Stimulated activated CD4-positive, alpha-beta T cell treated with anti-CD3 and anti-CD28 coated beads, Interleukin-2, amount 100 ng/mL, for 4 hours (primary cell): ENCODE measurements around the gene VIL1.

Experiments
- DNase-seq: peaks from one replicate; pipeline ENCODE4 v3.0.0-alpha.2; 2020; ENCODE audit warnings: low read depth

Gene VIL1

GRCh38 chr2:218418717-218419458 lies at the start of gene VIL1:
TSS of gene VIL1 (plus strand) at chr2:218419123. CDS start at chr2:218423779, 4,656 bp downstream.
- DNase-seq: no peak

- no peak for DNase-seq
These were observed 49.6 kb upstream of the VIL1 start for GRCh38 chr2:218369330-218369729.

GRCh38 chr2:218370410-218371063 lies 48.4 kb upstream of the VIL1 start:
- no peak for DNase-seq

- no peak for DNase-seq
These were observed 47.0 kb upstream of the VIL1 start for GRCh38 chr2:218371983-218372350.

- DNase-seq: no peak
These were observed 44.1 kb upstream of the VIL1 start for GRCh38 chr2:218374795-218375194.

GRCh38 chr2:218375212-218375611 lies 43.7 kb upstream of the VIL1 start:
- no peak for DNase-seq

- no peak for DNase-seq
These were observed 40.9 kb upstream of the VIL1 start for GRCh38 chr2:218378053-218378452.

GRCh38 chr2:218381916-218382366 lies 37.0 kb upstream of the VIL1 start, which contains the start of gene SLC11A1:
TSS of gene SLC11A1 (plus strand) at chr2:218382273. CDS start at chr2:218382369, 96 bp downstream.
- DNase-seq: no peak

GRCh38 chr2:218382785-218383184 lies 36.1 kb upstream of the VIL1 start:
- no peak for DNase-seq

- DNase-seq: no peak
These were observed 34.9 kb upstream of the VIL1 start for GRCh38 chr2:218383892-218384519.

- no peak for DNase-seq
These were observed 33.9 kb upstream of the VIL1 start for GRCh38 chr2:218384975-218385374.

- no peak for DNase-seq
These were observed 32.2 kb upstream of the VIL1 start for GRCh38 chr2:218386505-218387368.

- no peak for DNase-seq
These were observed 31.3 kb upstream of the VIL1 start for GRCh38 chr2:218387369-218388194.

- no peak for DNase-seq
These were observed 29.4 kb upstream of the VIL1 start for GRCh38 chr2:218389333-218390150.

- no peak for DNase-seq
These were observed 27.7 kb upstream of the VIL1 start for GRCh38 chr2:218391202-218391601.

GRCh38 chr2:218392459-218392858 lies 26.5 kb upstream of the VIL1 start:
- DNase-seq: no peak

GRCh38 chr2:218392891-218393462 lies 25.9 kb upstream of the VIL1 start:
- DNase-seq: no peak

- DNase-seq: no peak
These were observed 25.1 kb upstream of the VIL1 start for GRCh38 chr2:218393750-218394290.

- DNase-seq: no peak
These were observed 24.4 kb upstream of the VIL1 start for GRCh38 chr2:218394298-218395089.
